Measurements from ENCODE around the gene CDC34. TPM values are rescaled to one million over a fixed set of nuclear protein-coding genes. Genes with fewer than 3 reads are reported as not detected.

The CDC34 gene
- total RNA-seq, 1 donor from 2014 or later = 23.1 TPM

- no peak overlapping the region for H3K27ac Mint-ChIP-seq
- no peak for ATAC-seq (ENCODE audit: low read depth)
- peaks cover 28% of the 10 kb centered on the region for H3K4me1 Mint-ChIP-seq
- H3K36me3 Mint-ChIP-seq (ENCODE audit: low read depth) = peaks cover 18% of the 10 kb centered on the region
- no peak overlapping the region for H3K4me3 Mint-ChIP-seq
- no peak for DNase-seq
- POLR2A ChIA-PET = no interaction called here
- intact Hi-C loops (cut with micrococcal nuclease) = no loop called here
- no peaks in the 10 kb centered on the region for H3K9me3 Mint-ChIP-seq
- TF ChIP-seq CTCF (IDR thresholded peaks at IDR 0.05) = no peak
- CTCF ChIA-PET = no interaction called here
- no peaks in the 10 kb centered on the region for H3K27me3 Mint-ChIP-seq
Observed at GRCh38 chr19:577439-578392, 46.2 kb downstream of the CDC34 start.

- H3K27me3 Mint-ChIP-seq = no peaks in the 10 kb centered on the region
- TF ChIP-seq CTCF (IDR thresholded peaks at IDR 0.05) = no peak
- no peak overlapping the region for H3K4me3 Mint-ChIP-seq
- CTCF ChIA-PET = no interaction called here
- no peaks in the 10 kb centered on the region for H3K9me3 Mint-ChIP-seq
- peaks cover 17% of the 10 kb centered on the region for H3K4me1 Mint-ChIP-seq
- POLR2A ChIA-PET = no interaction called here
- peaks cover 26% of the 10 kb centered on the region for H3K36me3 Mint-ChIP-seq (ENCODE audit: low read depth)
- intact Hi-C loops (cut with micrococcal nuclease) = no loop called here
- no peak overlapping the region for H3K27ac Mint-ChIP-seq
- DNase-seq (no peak), ATAC-seq (ENCODE audit: low read depth) (no peak)
Observed at GRCh38 chr19:579111-579841, 47.7 kb downstream of the CDC34 start.

- Mint-ChIP-seq H3K9me3 (no peaks in the 10 kb centered on the region), H3K27me3 (no peaks in the 10 kb centered on the region), H3K36me3 (ENCODE audit: low read depth) (peaks cover 26% of the 10 kb centered on the region), H3K4me1 (peaks cover 12% of the 10 kb centered on the region), H3K27ac (no peak overlapping the region), H3K4me3 (no peak overlapping the region)
- ATAC-seq (ENCODE audit: low read depth) (no peak), DNase-seq (no peak)
- no peak for TF ChIP-seq CTCF (IDR thresholded peaks at IDR 0.05)
- ChIA-PET CTCF (no interaction called here), POLR2A (no interaction called here)
- intact Hi-C loops (cut with micrococcal nuclease) = no loop called here
Observed at GRCh38 chr19:579842-580155, 48.2 kb downstream of the CDC34 start.

DNA sequence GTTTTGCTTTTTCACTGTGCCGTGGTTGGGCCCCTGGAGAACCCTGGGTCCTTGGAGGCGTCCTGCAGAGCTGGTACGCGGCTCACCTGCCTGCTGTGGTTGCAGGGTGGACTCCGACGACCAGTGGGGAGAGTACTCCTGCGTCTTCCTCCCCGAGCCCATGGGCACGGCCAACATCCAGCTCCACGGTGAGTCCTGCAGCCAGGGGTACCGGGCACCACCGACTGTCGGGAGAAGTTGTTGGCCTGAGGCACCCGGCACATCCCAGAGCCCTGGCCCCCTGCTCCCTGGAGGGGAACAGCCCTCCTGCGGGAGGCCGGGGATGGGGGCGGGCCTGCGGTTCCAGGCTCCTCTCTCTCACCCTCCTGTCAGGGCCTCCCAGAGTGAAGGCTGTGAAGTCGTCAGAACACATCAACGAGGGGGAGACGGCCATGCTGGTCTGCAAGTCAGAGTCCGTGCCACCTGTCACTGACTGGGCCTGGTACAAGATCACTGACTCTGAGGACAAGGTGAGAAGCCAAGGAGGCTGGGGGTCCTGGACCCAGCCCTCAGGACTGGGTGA is 48.8 kb downstream of the CDC34 start:
- Mint-ChIP-seq H3K4me3 (no peak overlapping the region), H3K27me3 (no peaks in the 10 kb centered on the region), H3K36me3 (ENCODE audit: low read depth) (peaks cover 26% of the 10 kb centered on the region), H3K4me1 (peaks cover 7% of the 10 kb centered on the region), H3K9me3 (no peaks in the 10 kb centered on the region), H3K27ac (no peak overlapping the region)
- TF ChIP-seq CTCF (IDR thresholded peaks at IDR 0.05) = no peak
- DNase-seq (no peak), ATAC-seq (ENCODE audit: low read depth) (no peak)
- intact Hi-C loops (cut with micrococcal nuclease) = no loop called here
- ChIA-PET CTCF (no interaction called here), POLR2A (no interaction called here)
